GM18502 (cell line): ENCODE data around the gene RPL39L.
A peak's percentile ranks its signal among the peaks of the same experiment; 100 is the strongest.

Source experiments
- ATAC-seq: cut with Tn5 transposase; IDR thresholded peaks from one replicate; pipeline ENCODE4 v1.9.1; 2021; ENCODE audit warnings: mild to moderate bottlenecking; ENCODE audit not compliant: unreplicated experiment, poor library complexity

Gene RPL39L

GRCh38 chr3:187102073-187102634 lies 37.1 kb downstream of the RPL39L start:
- ATAC-seq, result no peak

GRCh38 chr3:187101184-187102072 lies 37.9 kb downstream of the RPL39L start:
- peak; percentile 65 for ATAC-seq

GRCh38 chr3:187098923-187099512 lies 40.3 kb downstream of the RPL39L start:
- no peak for ATAC-seq

DNA sequence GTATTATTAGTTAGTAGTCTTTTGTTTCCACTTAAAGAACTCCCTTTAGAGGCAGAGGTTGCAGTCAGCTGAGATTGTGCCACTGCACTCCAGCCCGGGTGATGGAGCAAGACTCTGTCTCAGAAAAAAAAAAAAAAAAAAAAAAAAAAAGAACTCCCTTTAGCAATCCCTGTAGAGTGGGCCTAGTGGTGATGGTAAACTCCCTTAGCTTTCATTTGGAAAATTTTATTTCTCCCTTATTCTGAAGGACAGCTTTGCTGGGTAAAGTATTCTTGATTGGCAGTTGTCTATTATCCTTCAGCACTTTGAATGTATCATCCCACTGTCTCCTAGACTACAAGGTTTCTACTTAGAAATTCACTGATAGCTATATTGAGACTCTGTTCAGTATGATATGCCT lies 46.0 kb downstream of the RPL39L start:
- no peak for ATAC-seq

DNA sequence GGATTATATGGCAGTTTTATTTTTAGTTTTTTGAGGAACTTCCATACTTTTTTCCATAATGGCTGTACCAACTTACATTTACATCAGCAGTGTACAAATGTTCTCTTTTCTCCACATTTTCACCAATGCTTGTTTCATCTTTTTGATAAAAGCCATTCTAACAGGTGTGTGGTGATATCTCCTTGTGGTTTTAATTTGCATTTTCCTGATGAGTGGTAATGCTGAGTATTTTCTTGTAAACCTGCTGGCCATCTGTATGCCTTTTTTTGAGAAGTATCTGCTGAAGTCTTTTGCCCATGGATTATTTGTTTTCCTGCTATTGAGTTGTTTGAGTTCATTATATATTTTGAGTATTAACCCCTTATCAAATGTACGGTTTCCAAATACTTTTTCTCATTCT lies 50.6 kb downstream of the RPL39L start:
- no peak for ATAC-seq

- no peak for ATAC-seq
These were observed 52.5 kb downstream of the RPL39L start for GRCh38 chr3:187086831-187087230.

DNA sequence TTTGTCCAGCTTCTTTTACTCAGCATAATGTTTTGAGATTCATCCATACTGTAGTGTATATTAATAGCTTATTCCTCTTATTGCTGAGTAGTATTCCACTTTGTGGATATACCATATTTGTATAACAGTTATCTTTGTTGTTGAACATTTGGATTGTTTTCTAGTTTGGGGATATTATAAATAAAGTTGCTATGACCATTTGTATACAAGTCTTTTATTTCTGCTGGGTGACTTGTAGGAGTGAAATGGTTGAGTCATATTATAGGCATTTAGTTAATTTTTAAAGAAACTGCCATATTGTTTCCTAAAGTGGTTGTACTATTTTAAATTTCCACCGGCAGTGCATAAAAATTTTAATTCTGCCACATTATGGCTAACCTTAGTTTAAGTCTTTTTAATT lies 53.4 kb downstream of the RPL39L start:
- ATAC-seq, result no peak

DNA sequence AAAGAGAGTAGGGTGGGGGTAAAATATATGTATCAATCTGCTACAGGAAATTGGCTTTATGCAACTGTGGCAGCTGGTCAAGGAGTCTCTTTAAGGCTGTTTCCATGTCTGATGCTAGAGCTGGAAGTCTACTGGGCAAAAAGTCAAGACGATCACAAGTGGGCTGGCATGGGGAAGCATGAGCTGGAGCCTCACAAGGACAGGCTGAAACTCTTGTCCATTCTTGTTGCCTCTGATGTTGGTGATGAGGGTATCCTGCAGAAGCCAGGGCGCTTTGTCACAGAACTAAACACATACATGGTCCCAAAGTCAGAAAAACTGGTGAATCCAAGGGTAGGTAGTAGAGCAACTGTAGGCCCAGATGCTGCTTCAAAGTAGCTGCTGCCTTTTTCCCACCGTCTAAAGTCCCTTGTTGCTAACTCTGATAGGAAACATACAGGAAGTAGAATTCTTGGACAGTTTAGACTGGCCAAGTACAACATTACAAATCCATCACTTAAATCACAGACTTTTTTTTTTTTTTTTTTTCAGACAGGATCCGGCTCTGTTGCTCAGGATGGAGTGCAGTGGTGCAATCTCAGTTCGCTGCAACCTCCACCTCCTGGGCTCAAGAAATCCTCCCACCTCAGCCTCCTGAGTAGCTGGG lies 54.2 kb downstream of the RPL39L start:
- no peak for ATAC-seq

- no peak for ATAC-seq
These were observed 54.7 kb downstream of the RPL39L start for GRCh38 chr3:187084580-187084979.

GRCh38 chr3:187084126-187084525 lies 55.2 kb downstream of the RPL39L start:
- ATAC-seq, result no peak

GRCh38 chr3:187082758-187083375 lies 56.4 kb downstream of the RPL39L start:
- no peak for ATAC-seq

DNA sequence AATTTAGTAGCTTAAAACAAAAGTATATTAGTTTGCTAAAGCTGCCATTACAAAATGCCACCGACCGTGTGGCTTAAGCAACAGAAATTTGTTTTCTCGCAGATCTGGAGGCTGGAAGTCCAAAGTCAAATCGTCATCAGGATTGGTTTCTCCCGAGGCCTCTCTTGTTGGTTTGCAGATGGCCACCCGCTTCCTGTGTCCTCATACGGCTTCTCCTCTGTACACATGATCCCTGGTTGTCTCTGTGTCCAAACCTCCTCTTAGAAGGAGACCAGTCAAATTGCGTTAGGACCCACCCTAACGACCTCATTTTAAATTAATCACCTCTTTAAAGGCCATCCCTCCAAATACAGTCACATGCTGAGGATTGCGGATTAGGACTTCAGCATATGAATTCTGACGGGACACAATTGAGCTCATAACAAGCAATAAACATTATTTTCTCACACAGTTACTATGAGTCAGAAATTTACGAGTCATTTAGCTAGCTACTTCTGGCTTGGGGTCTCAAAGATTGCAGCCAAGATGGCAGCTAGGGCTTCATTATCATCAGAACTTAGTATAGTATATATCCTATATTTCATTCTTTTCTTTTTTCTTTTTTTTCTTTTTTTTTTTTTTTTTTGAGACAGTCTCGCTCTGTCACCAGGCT lies 58.4 kb downstream of the RPL39L start:
- no peak for ATAC-seq

DNA sequence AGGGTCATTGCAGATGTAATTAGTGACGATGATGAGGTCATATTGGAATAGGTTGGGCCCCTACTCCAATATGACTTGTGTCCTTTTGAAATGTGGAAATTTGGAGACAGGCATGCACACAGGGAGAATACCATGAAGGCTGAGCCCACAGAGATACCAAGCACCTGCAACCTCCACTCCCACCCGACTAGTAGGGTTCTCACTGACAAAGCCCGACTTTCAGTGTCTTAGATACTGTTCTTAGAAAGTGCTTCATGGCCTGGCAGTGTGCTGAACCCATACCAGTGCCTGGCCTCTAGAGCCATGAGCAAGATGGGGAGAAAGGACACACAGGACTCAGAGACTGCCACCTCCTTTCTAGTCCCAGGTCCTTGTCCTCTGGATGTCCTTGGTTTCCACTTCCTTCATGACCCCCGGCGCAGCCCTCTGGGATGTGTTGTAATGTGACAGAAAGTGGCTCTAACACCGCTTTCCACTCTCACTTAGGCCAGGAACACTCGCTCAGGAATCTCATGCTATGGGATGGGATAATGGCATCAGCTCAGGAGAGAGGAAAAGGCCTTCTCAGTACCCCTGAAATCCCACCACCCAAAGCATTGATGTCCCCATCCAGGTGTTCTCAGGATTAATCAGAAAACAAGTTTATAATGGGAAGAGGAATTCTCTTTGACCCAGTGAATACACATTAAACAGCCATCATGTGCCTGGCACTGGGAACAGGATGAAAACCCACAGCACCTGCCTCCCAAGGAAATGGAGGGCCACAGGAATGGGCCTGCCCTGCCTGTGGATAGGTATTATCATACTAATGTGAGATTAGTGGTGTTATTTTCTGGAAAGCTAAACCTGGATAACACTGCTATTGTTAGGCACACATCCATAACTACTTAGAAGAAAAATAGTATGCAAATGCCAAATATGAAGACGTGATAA lies 59.9 kb downstream of the RPL39L start:
- ATAC-seq, result peak; percentile 44

DNA sequence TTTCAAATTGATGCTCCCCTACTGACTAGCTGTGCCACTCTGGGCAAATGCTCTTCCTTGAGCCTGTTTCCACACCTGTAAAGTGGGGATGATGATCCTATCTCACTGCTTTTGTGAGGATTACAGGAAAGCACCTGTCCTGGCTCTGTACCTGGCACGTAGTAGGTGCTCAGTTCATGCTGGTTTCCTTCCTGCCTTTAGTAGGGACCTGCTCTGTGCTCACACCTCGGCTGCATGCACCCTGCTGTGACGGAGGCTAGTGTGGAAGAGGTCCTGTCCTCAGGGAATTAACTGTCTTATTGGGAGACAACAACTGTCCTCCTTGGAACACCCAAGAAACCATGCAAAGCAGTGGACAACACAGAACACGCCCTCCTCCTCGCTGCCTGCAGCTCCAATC lies 61.8 kb downstream of the RPL39L start:
- ATAC-seq, result no peak

DNA sequence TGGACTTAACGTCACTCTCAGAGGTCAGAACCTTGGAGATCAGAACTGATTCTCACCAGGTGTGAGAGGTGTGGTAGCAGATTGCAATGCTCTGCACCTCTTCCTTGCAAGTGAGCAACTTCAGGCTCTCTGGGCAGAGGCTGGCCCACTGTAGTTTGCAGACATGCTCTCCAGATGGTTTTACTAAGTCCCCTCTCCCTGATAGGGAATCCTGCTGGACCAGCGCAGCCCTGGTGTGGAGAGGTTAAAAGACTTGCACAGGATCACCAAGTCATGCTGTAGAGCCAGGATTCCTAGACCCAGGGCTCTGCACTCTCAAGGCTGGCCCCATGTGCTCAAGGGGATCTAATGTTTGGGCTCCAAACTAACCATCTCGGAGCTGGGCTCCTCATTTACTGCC lies 62.2 kb downstream of the RPL39L start:
- no peak for ATAC-seq

DNA sequence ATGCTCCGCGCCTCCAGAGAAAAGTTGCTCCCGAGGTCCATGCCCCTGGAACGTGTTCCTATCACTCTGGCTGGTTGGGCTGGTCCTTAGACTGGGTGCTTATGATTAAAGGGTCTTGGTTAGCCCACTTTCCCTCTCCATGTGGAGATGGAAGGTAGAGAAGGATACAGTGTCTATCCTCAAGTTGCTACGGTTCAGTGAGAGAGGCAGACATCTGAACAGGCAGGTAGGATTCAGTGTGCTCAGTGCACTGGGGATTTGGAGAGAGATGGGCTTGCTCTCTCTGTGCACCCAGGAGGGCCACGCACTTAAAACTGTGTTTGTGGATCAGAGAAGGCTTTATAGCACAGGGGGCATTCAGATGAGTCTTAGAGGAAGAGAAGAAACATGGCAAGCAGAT lies 63.0 kb downstream of the RPL39L start:
- no peak for ATAC-seq

- ATAC-seq, result no peak
These were observed 64.5 kb downstream of the RPL39L start for GRCh38 chr3:187074846-187075245.

- ATAC-seq, result no peak
These were observed 65.7 kb downstream of the RPL39L start for GRCh38 chr3:187073581-187074098.

DNA sequence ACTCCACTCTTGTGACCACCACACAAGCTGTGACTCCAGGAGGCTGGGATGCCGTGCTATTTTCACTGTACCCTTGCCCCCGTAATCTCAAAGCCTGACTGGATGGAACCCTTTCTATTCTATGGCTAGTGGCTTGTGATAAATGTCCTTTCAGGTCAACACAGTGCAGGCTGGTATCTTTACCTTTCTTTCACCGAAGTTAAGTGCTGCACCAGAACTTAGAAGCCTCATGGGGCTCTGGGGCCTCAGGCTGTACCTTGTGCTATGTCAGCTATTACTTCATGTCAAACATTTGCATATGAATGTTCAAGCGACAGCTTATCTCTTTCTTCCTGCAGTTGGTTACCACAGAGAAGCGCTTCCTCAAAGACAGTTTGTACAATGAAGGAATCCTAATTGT lies 66.8 kb downstream of the RPL39L start:
- no peak for ATAC-seq
